GM18511 (cell line): Measurements from ENCODE around the gene SLC51B.
"Not testable (repeated sequence)": the region's sequence is repeated elsewhere in the genome, so short reads cannot be mapped to it uniquely, and the experiment has no call there.

ENCODE experiments used
- ATAC-seq: cut with Tn5 transposase; IDR thresholded peaks from one replicate; pipeline ENCODE4 v1.9.1; 2021; ENCODE audit warnings: mild to moderate bottlenecking, moderate library complexity; ENCODE audit not compliant: unreplicated experiment

The SLC51B gene

GRCh38 chr15:65044724-65045481 is at the start of gene SLC51B:
Gene SLC51B, plus strand, starts transcription at chr15:65045387. Its CDS starts 4,618 bp downstream, at chr15:65050005.
- ATAC-seq = no peak

- ATAC-seq = no peak
Observed at GRCh38 chr15:64997066-64997465, 48.1 kb upstream of the SLC51B start.

- no peak for ATAC-seq
Observed at GRCh38 chr15:64997745-64998375, 47.3 kb upstream of the SLC51B start.

- ATAC-seq = no peak
Observed at GRCh38 chr15:65004993-65005392, 40.2 kb upstream of the SLC51B start.

GRCh38 chr15:65006876-65007275 is 38.3 kb upstream of the SLC51B start:
- no peak for ATAC-seq

- no peak for ATAC-seq
Observed at GRCh38 chr15:65008983-65009382, 36.2 kb upstream of the SLC51B start.

- not testable (repeated sequence) for ATAC-seq
Observed at GRCh38 chr15:65011198-65011597, 34.0 kb upstream of the SLC51B start.

- no peak for ATAC-seq
Observed at GRCh38 chr15:65020419-65020818, 24.8 kb upstream of the SLC51B start.

- no peak for ATAC-seq
Observed at GRCh38 chr15:65021488-65021887, 23.7 kb upstream of the SLC51B start.

- no peak for ATAC-seq
Observed at GRCh38 chr15:65026756-65027155, 18.4 kb upstream of the SLC51B start.

GRCh38 chr15:65027593-65027992 is 17.6 kb upstream of the SLC51B start:
- no peak for ATAC-seq

GRCh38 chr15:65028338-65028737 is 16.8 kb upstream of the SLC51B start:
- ATAC-seq = no peak

- peak; percentile 73 for ATAC-seq
Observed at GRCh38 chr15:65028921-65029735, 16.1 kb upstream of the SLC51B start, which contains the start of gene MTFMT. Gene MTFMT, minus strand, starts transcription at chr15:65029639. Its CDS starts 26 bp downstream, at chr15:65029613.

GRCh38 chr15:65029736-65030208 is 15.4 kb upstream of the SLC51B start:
- ATAC-seq = no peak

GRCh38 chr15:65032801-65033537 is 12.2 kb upstream of the SLC51B start:
- peak; percentile 55 for ATAC-seq

- no peak for ATAC-seq
Observed at GRCh38 chr15:65033659-65034269, 11.4 kb upstream of the SLC51B start.

- ATAC-seq = no peak
Observed at GRCh38 chr15:65034719-65035118, 10.5 kb upstream of the SLC51B start.

GRCh38 chr15:65037309-65037708 is 7.9 kb upstream of the SLC51B start:
- no peak for ATAC-seq

- ATAC-seq = no peak
Observed at GRCh38 chr15:65038428-65038827, 6.8 kb upstream of the SLC51B start.

- no peak for ATAC-seq
Observed at GRCh38 chr15:65038836-65039235, 6.4 kb upstream of the SLC51B start.
